Head of caudate nucleus (tissue), 42 donors: ENCODE data around the gene PTPRD.

Experiments
- DNase-seq, 42 donors: peaks; one replicate each; pipeline versions ENCODE4 v3.0.0 to v3.0.0-alpha.2; 2020 to 2021; ENCODE audit warnings: mixed read lengths in 7 of 42
- intact Hi-C: fragments of 100-400 bp; cut with DNase I; formaldehyde crosslinking; loops from one replicate; pipeline ENCODE4 v1.15.0; 2022

The PTPRD gene

GRCh38 chr9:8616414-8616813, 1996.4 kb downstream of the PTPRD start:
- no peak for DNase-seq
- intact Hi-C loops, result no loop called here

GRCh38 chr9:8614926-8615440, 1997.8 kb downstream of the PTPRD start:
- intact Hi-C loops, result no loop called here
- DNase-seq, result no peak

- intact Hi-C loops, result no loop called here
- peak in 25 of 42 donors; percentile 12 to 77 (median 43) for DNase-seq
Measured at GRCh38 chr9:8613346-8613825, 1999.4 kb downstream of the PTPRD start.

GRCh38 chr9:8611153-8611552, 2001.6 kb downstream of the PTPRD start:
- no peak for DNase-seq
- intact Hi-C loops, result no loop called here

GRCh38 chr9:8610256-8610655, 2002.5 kb downstream of the PTPRD start:
- intact Hi-C loops, result no loop called here

GRCh38 chr9:8605096-8605495, 2007.7 kb downstream of the PTPRD start:
- intact Hi-C loops, result loop anchor here (10.0 kb wide), 1 partner anchor 250 kb away; no protein-coding TSS in a partner anchor
- no peak for DNase-seq

More at GRCh38 chr9:8610256-8610655, 2002.5 kb downstream of the PTPRD start:
- no peak for DNase-seq

GRCh38 chr9:8604201-8604600, 2008.6 kb downstream of the PTPRD start:
- no peak for DNase-seq
- intact Hi-C loops, result loop anchor here (10.0 kb wide), 1 partner anchor 251 kb away; no protein-coding TSS in a partner anchor

- DNase-seq, result peak in 37 of 42 donors; percentile 16 to 86 (median 58)
- intact Hi-C loops, result loop anchor here (10.0 kb wide), 1 partner anchor 254 kb away; no protein-coding TSS in a partner anchor
Measured at GRCh38 chr9:8600914-8601680, 2011.7 kb downstream of the PTPRD start.

- DNase-seq, result peak in 8 of 42 donors; percentile 6 to 49 (median 22)
- intact Hi-C loops, result loop anchor here (10.0 kb wide), 1 partner anchor 255 kb away; no protein-coding TSS in a partner anchor
Measured at GRCh38 chr9:8599937-8600336, 2012.9 kb downstream of the PTPRD start.

- intact Hi-C loops, result no loop called here
Measured at GRCh38 chr9:8589476-8589875, 2023.3 kb downstream of the PTPRD start.

GRCh38 chr9:8585036-8585435, 2027.8 kb downstream of the PTPRD start:
- intact Hi-C loops, result no loop called here
- DNase-seq, result no peak

More at GRCh38 chr9:8589476-8589875, 2023.3 kb downstream of the PTPRD start:
- peak in 1 of 42 donors; percentile 25 for DNase-seq

- no peak for DNase-seq
- intact Hi-C loops, result no loop called here
Measured at GRCh38 chr9:8579661-8580060, 2033.1 kb downstream of the PTPRD start.

GRCh38 chr9:8576741-8577140, 2036.1 kb downstream of the PTPRD start:
- no peak for DNase-seq
- intact Hi-C loops, result no loop called here

- intact Hi-C loops, result no loop called here
- DNase-seq, result no peak
Measured at GRCh38 chr9:8574846-8575245, 2038.0 kb downstream of the PTPRD start.

GRCh38 chr9:8572209-8572608, 2040.6 kb downstream of the PTPRD start:
- intact Hi-C loops, result no loop called here
- no peak for DNase-seq

GRCh38 chr9:8571643-8572042, 2041.2 kb downstream of the PTPRD start:
- no peak for DNase-seq
- intact Hi-C loops, result no loop called here

GRCh38 chr9:8570776-8571175, 2042.0 kb downstream of the PTPRD start:
- intact Hi-C loops, result no loop called here
- DNase-seq, result no peak

- no peak for DNase-seq
- intact Hi-C loops, result no loop called here
Measured at GRCh38 chr9:8569823-8570222, 2043.0 kb downstream of the PTPRD start.

- intact Hi-C loops, result no loop called here
- DNase-seq, result no peak
Measured at GRCh38 chr9:8567963-8568579, 2044.7 kb downstream of the PTPRD start.

- intact Hi-C loops, result no loop called here
- no peak for DNase-seq
Measured at GRCh38 chr9:8564960-8565359, 2047.8 kb downstream of the PTPRD start.
